ENCODE results near the gene GSTO2. TPM values are rescaled to one million over a fixed set of nuclear protein-coding genes. Genes with fewer than 3 reads are reported as not detected.

The GSTO2 gene
- total and polyA plus RNA-seq, 2 of the 13 experiments (the other 11 are each of a cell fraction or from before 2014, with no cell fraction given) = 2.1 to 7.9 TPM

GRCh38 chr10:104288355-104288754 lies 19.4 kb downstream of the GSTO2 start (continued):
- no peak for TF ChIP-seq ZBED4 (CRISPR knock-in tag; IDR thresholded peaks at IDR 0.05; ENCODE audit: borderline replicate concordance)
- peak; percentile 98 for TF ChIP-seq RXRB (CRISPR knock-in tag; IDR thresholded peaks at IDR 0.05; ENCODE audit: borderline replicate concordance)
- peak; percentile 39; the same call in 1 of the 2 replicates for TF ChIP-seq SMAD3 (CRISPR knock-in tag; IDR thresholded peaks at IDR 0.05)
- TF ChIP-seq GABPB1 (CRISPR knock-in tag; IDR thresholded peaks at IDR 0.05) = peak; percentile 55; the same call in 1 of the 2 replicates
- no peak for TF ChIP-seq ZBTB4 (CRISPR knock-in tag; IDR thresholded peaks at IDR 0.05; ENCODE audit: borderline replicate concordance)
- no peak for TF ChIP-seq DBP (CRISPR knock-in tag; IDR thresholded peaks at IDR 0.05; ENCODE audit: not compliant biosample characterization)
- peak; percentile 57; the same call in 1 of the 2 replicates for TF ChIP-seq MAX (IDR thresholded peaks at IDR 0.05)
- no peak for TF ChIP-seq TBP (CRISPR knock-in tag; IDR thresholded peaks at IDR 0.05)
- no peak for TF ChIP-seq ZNF660 (CRISPR knock-in tag; IDR thresholded peaks at IDR 0.05; ENCODE audit: borderline replicate concordance, low read depth)
- TF ChIP-seq ZNF674 (CRISPR knock-in tag; IDR thresholded peaks at IDR 0.05; ENCODE audit: low read depth) = no peak
- no peak for TF ChIP-seq PRDM4 (CRISPR knock-in tag; IDR thresholded peaks at IDR 0.05; ENCODE audit: borderline replicate concordance)
- peak; percentile 48; the same call in 1 of the 2 replicates for TF ChIP-seq GMEB1 (CRISPR knock-in tag; IDR thresholded peaks at IDR 0.05; ENCODE audit: borderline replicate concordance)
- no peak for TF ChIP-seq ARHGAP35 (CRISPR knock-in tag; IDR thresholded peaks at IDR 0.05; ENCODE audit: borderline replicate concordance)
- TF ChIP-seq IRX3 (CRISPR knock-in tag; IDR thresholded peaks at IDR 0.05; ENCODE audit: borderline replicate concordance, low read depth) = no peak
- peak; percentile 36; the same call in 1 of the 2 replicates for TF ChIP-seq CREB1 (IDR thresholded peaks at IDR 0.05)
- TF ChIP-seq CREB1 (CRISPR knock-in tag; IDR thresholded peaks at IDR 0.05) = peak; percentile 90
- 0 out of 2 replicates have a peak, but pooled peaks have one; percentile 35 for TF ChIP-seq ZNF547 (CRISPR knock-in tag; IDR thresholded peaks at IDR 0.05)

Measured in HepG2 (cell line).